ENCODE results near the gene NOMO2.
"Not testable (repeated sequence)": the region's sequence is repeated elsewhere in the genome, so short reads cannot be mapped to it uniquely, and the experiment has no call there.

NOMO2 gene

GRCh38 chr16:18498430-18498829, 63.5 kb downstream of the NOMO2 start:
- not testable (repeated sequence) for DNase-seq

- DNase-seq, result not testable (repeated sequence)
Observed at GRCh38 chr16:18497032-18497431, 64.9 kb downstream of the NOMO2 start.

- not testable (repeated sequence) for DNase-seq
Observed at GRCh38 chr16:18492118-18492897, 69.6 kb downstream of the NOMO2 start.

GRCh38 chr16:18436025-18436424, 125.9 kb downstream of the NOMO2 start:
- not testable (repeated sequence) for DNase-seq

- DNase-seq, result not testable (repeated sequence)
Observed at GRCh38 chr16:18415827-18416226, 146.1 kb downstream of the NOMO2 start.

- not testable (repeated sequence) for DNase-seq
Observed at GRCh38 chr16:18409532-18410293, 152.2 kb downstream of the NOMO2 start.

- DNase-seq, result not testable (repeated sequence)
Observed at GRCh38 chr16:18401851-18402657, 159.8 kb downstream of the NOMO2 start.

GRCh38 chr16:18401159-18401558, 160.7 kb downstream of the NOMO2 start:
- not testable (repeated sequence) for DNase-seq

GRCh38 chr16:18394363-18394762, 167.5 kb downstream of the NOMO2 start:
- DNase-seq, result not testable (repeated sequence)

GRCh38 chr16:18387767-18388166, 174.1 kb downstream of the NOMO2 start:
- not testable (repeated sequence) for DNase-seq

- DNase-seq, result not testable (repeated sequence)
Observed at GRCh38 chr16:18386517-18386916, 175.4 kb downstream of the NOMO2 start.

- not testable (repeated sequence) for DNase-seq
Observed at GRCh38 chr16:18385285-18385684, 176.6 kb downstream of the NOMO2 start.

GRCh38 chr16:18384869-18385268, 177.0 kb downstream of the NOMO2 start:
- DNase-seq, result not testable (repeated sequence)

GRCh38 chr16:18384098-18384636, 177.7 kb downstream of the NOMO2 start:
- not testable (repeated sequence) for DNase-seq

GRCh38 chr16:18382696-18383095, 179.2 kb downstream of the NOMO2 start:
- not testable (repeated sequence) for DNase-seq
